ENCODE data around the gene ZNF337. TPM values are rescaled to one million over a fixed set of nuclear protein-coding genes. Genes with fewer than 3 reads are reported as not detected.

ZNF337 gene
- total RNA-seq, 1 donor from 2014 or later, result 18.8 TPM

- no peak overlapping the region for H3K27ac Mint-ChIP-seq (ENCODE audit: unreplicated experiment)
- DNase-seq (ENCODE audit: low read depth, low spot score), result no peak
- no peaks in the 10 kb centered on the region for H3K4me1 Mint-ChIP-seq
- H3K27me3 Mint-ChIP-seq (ENCODE audit: low read depth), result no peaks in the 10 kb centered on the region
- no peak for TF ChIP-seq CTCF (conservative IDR thresholded peaks at IDR 0.05)
- H3K4me3 Mint-ChIP-seq, result no peak overlapping the region
- H3K9me3 Mint-ChIP-seq, result no peaks in the 10 kb centered on the region
- no peaks in the 10 kb centered on the region for H3K36me3 Mint-ChIP-seq (ENCODE audit: low read depth)
These were observed 43.1 kb upstream of the ZNF337 start for GRCh38 chr20:25739615-25740320.

DNA sequence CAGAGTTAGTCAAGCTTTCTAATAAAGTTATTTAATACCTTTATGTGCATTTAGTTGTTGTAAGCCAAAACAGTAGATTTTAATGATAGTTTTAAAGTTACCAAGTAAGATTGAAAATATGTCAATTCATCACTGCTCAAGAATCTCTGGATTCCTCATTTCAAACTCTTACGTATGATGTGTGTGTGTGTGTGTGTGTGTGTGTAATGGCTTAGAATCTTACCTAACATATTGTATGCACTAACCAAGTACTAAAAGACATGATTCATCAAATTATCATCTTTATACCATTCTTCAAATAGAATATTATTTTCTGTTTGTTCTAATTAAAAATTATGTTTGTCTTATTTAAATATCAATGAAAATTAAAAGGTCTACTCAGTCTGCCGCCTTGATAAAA is 41.5 kb upstream of the ZNF337 start:
- no peak for TF ChIP-seq CTCF (conservative IDR thresholded peaks at IDR 0.05)
- no peak for DNase-seq (ENCODE audit: low read depth, low spot score)
- Mint-ChIP-seq H3K9me3 (no peaks in the 10 kb centered on the region), H3K36me3 (ENCODE audit: low read depth) (no peaks in the 10 kb centered on the region), H3K27me3 (ENCODE audit: low read depth) (no peaks in the 10 kb centered on the region), H3K4me3 (no peak overlapping the region), H3K4me1 (no peaks in the 10 kb centered on the region), H3K27ac (ENCODE audit: unreplicated experiment) (no peak overlapping the region)

- Mint-ChIP-seq H3K27ac (ENCODE audit: unreplicated experiment) (no peak overlapping the region), H3K4me1 (no peaks in the 10 kb centered on the region), H3K9me3 (no peaks in the 10 kb centered on the region), H3K4me3 (no peak overlapping the region), H3K36me3 (ENCODE audit: low read depth) (no peaks in the 10 kb centered on the region), H3K27me3 (ENCODE audit: low read depth) (no peaks in the 10 kb centered on the region)
- TF ChIP-seq CTCF (conservative IDR thresholded peaks at IDR 0.05), result no peak
- no peak for DNase-seq (ENCODE audit: low read depth, low spot score)
These were observed 37.2 kb upstream of the ZNF337 start for GRCh38 chr20:25733903-25734302.

DNA sequence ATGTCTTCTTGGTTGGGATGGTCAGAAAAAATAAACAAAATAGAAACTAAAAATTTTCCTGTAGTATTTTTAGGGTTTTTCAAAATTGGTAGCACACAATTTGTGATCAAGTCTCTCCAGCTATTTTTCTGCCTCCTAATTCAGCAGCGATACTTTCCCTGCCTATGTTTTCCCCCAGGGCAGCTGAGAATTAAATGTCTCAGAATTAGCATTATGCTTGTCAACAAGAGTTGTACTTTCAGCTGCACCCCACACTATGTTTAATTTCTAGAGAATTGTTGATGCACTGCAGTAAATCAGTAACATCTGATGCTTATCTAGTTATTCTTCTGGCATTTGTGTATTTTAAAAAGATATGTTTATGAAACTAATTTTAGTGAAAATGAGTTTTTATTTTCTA is 34.2 kb upstream of the ZNF337 start:
- Mint-ChIP-seq H3K27ac (ENCODE audit: unreplicated experiment) (no peak overlapping the region), H3K27me3 (ENCODE audit: low read depth) (no peaks in the 10 kb centered on the region), H3K36me3 (ENCODE audit: low read depth) (peaks cover 7% of the 10 kb centered on the region), H3K9me3 (peaks cover 4% of the 10 kb centered on the region), H3K4me1 (no peaks in the 10 kb centered on the region), H3K4me3 (no peak overlapping the region)
- no peak for DNase-seq (ENCODE audit: low read depth, low spot score)
- no peak for TF ChIP-seq CTCF (conservative IDR thresholded peaks at IDR 0.05)

DNA sequence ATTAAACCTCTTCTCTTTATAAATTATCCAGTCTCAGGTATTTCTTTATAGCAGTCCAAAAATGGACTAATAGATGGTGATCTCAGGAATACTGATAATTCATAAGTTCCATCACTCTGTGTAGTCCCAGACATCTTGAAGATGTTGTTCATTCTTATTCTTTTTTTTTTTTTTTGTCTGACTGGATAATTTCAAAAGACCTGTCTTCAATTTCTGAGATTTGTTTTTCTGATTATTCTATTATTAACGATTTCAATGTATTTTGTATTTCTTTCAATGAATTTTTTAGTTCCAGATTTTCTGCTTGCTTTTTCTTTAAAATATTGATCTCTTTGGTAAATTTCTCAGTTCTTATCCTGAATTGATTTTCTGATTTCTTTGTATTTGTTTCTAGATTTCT is 29.7 kb upstream of the ZNF337 start:
- DNase-seq (ENCODE audit: low read depth, low spot score), result no peak
- H3K27me3 Mint-ChIP-seq (ENCODE audit: low read depth), result no peaks in the 10 kb centered on the region
- H3K4me3 Mint-ChIP-seq, result no peak overlapping the region
- H3K27ac Mint-ChIP-seq (ENCODE audit: unreplicated experiment), result no peak overlapping the region
- peaks cover 18% of the 10 kb centered on the region for H3K36me3 Mint-ChIP-seq (ENCODE audit: low read depth)
- TF ChIP-seq CTCF (conservative IDR thresholded peaks at IDR 0.05), result no peak
- H3K9me3 Mint-ChIP-seq, result peaks cover 16% of the 10 kb centered on the region
- no peaks in the 10 kb centered on the region for H3K4me1 Mint-ChIP-seq
